Ovary (tissue), 3 donors: ENCODE results near the gene DOCK4.

Experiments
- POLR2A ChIP-seq: fragments of 450-650 bp; IDR thresholded peaks from one replicate; pipeline ENCODE4 v1.6.1; 2017; ENCODE audit warnings: antibody characterized with exemption, mild to moderate bottlenecking, moderate library complexity
- TF ChIP-seq, protein P1 (sequence below), 3 donors: fragments of 450-650 bp in 2 of 3; fragments of 200-600 bp in 1 of 3; IDR thresholded peaks; one replicate each; pipeline versions ENCODE4 v1.5.1 to v1.8.0; 2016 to 2022; ENCODE audit warnings: antibody characterized with exemption in 3 of 3, mild to moderate bottlenecking in 1 of 3
- donor health status: DM: no; HTN: no; CAD: no.

DNA sequence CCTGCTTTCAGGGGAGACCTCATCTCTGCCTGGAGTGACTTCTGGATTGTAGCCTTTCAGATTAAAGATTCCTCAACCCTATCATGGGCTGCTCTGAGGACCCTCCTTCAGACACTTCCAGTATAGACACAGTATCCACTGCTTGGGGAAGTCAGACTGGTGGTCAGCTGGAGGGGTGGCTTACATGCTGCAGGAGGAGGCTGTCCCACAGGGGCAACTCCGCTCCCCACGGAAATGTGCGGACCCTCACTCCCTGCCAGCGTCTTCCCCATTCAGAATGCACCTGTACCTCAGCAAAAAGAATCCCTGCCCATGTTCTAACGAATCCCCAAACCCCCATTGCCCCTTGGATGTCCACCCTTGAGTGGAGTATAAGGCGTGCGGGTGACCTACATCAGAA, 95.5 kb downstream of the DOCK4 start:
- TF ChIP-seq, protein P1, sequence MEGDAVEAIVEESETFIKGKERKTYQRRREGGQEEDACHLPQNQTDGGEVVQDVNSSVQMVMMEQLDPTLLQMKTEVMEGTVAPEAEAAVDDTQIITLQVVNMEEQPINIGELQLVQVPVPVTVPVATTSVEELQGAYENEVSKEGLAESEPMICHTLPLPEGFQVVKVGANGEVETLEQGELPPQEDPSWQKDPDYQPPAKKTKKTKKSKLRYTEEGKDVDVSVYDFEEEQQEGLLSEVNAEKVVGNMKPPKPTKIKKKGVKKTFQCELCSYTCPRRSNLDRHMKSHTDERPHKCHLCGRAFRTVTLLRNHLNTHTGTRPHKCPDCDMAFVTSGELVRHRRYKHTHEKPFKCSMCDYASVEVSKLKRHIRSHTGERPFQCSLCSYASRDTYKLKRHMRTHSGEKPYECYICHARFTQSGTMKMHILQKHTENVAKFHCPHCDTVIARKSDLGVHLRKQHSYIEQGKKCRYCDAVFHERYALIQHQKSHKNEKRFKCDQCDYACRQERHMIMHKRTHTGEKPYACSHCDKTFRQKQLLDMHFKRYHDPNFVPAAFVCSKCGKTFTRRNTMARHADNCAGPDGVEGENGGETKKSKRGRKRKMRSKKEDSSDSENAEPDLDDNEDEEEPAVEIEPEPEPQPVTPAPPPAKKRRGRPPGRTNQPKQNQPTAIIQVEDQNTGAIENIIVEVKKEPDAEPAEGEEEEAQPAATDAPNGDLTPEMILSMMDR (IDR thresholded peaks at IDR 0.05), result no peak
- TF ChIP-seq POLR2A, result no peak
